ENCODE measurements around the gene DOCK11. TPM values are rescaled to one million over a fixed set of nuclear protein-coding genes. Genes with fewer than 3 reads are reported as not detected.

Gene DOCK11
- total RNA-seq, 1 donor from 2014 or later = 117 TPM

GRCh38 chrX:118528071-118528737, 32.6 kb downstream of the DOCK11 start:
- no peak for DNase-seq (ENCODE audit: low spot score)

GRCh38 chrX:118530219-118530911, 34.8 kb downstream of the DOCK11 start:
- no peak for DNase-seq (ENCODE audit: low spot score)

- DNase-seq (ENCODE audit: low spot score) = no peak
Measured at GRCh38 chrX:118534716-118535493, 39.3 kb downstream of the DOCK11 start.

- DNase-seq (ENCODE audit: low spot score) = no peak
Measured at GRCh38 chrX:118536204-118536603, 40.6 kb downstream of the DOCK11 start.

- no peak for DNase-seq (ENCODE audit: low spot score)
Measured at GRCh38 chrX:118536687-118537461, 41.3 kb downstream of the DOCK11 start.

- no peak for DNase-seq (ENCODE audit: low spot score)
Measured at GRCh38 chrX:118538386-118538785, 42.8 kb downstream of the DOCK11 start.

- no peak for DNase-seq (ENCODE audit: low spot score)
Measured at GRCh38 chrX:118540342-118540741, 44.7 kb downstream of the DOCK11 start.

- DNase-seq (ENCODE audit: low spot score) = no peak
Measured at GRCh38 chrX:118541482-118541881, 45.9 kb downstream of the DOCK11 start.

GRCh38 chrX:118545510-118545909, 49.9 kb downstream of the DOCK11 start:
- DNase-seq (ENCODE audit: low spot score) = no peak

GRCh38 chrX:118548841-118549240, 53.2 kb downstream of the DOCK11 start:
- no peak for DNase-seq (ENCODE audit: low spot score)

- DNase-seq (ENCODE audit: low spot score) = no peak
Measured at GRCh38 chrX:118550792-118551191, 55.2 kb downstream of the DOCK11 start.

GRCh38 chrX:118551426-118551825, 55.8 kb downstream of the DOCK11 start:
- DNase-seq (ENCODE audit: low spot score) = no peak

- DNase-seq (ENCODE audit: low spot score) = no peak
Measured at GRCh38 chrX:118552121-118552900, 56.7 kb downstream of the DOCK11 start.

- no peak for DNase-seq (ENCODE audit: low spot score)
Measured at GRCh38 chrX:118553042-118553710, 57.6 kb downstream of the DOCK11 start.

GRCh38 chrX:118554511-118554910, 58.9 kb downstream of the DOCK11 start:
- no peak for DNase-seq (ENCODE audit: low spot score)

GRCh38 chrX:118558926-118559325, 63.3 kb downstream of the DOCK11 start:
- no peak for DNase-seq (ENCODE audit: low spot score)

- DNase-seq (ENCODE audit: low spot score) = no peak
Measured at GRCh38 chrX:118560489-118560888, 64.9 kb downstream of the DOCK11 start.

- DNase-seq (ENCODE audit: low spot score) = no peak
Measured at GRCh38 chrX:118562582-118563164, 67.1 kb downstream of the DOCK11 start.

- no peak for DNase-seq (ENCODE audit: low spot score)
Measured at GRCh38 chrX:118564498-118564897, 68.9 kb downstream of the DOCK11 start.

- DNase-seq (ENCODE audit: low spot score) = no peak
Measured at GRCh38 chrX:118565853-118566252, 70.2 kb downstream of the DOCK11 start.

Measured in mesenteric fat pad (tissue), 1 donor.